Type B pancreatic cell (in vitro differentiated cells): ENCODE data around the gene NGEF. TPM values are rescaled to one million over a fixed set of nuclear protein-coding genes. Genes with fewer than 3 reads are reported as not detected.

ENCODE experiments used
- DNase-seq: peaks from one replicate; pipeline ENCODE4 v3.0.0; 2021; ENCODE audit warnings: mixed read lengths; ENCODE audit not compliant: unreplicated experiment; ENCODE audit errors: extremely low spot score
- H3K27ac Mint-ChIP-seq: 2 replicates; pipeline ENCODE4 v1.8.0; 2021; ENCODE audit warnings: mild to moderate bottlenecking, mixed read lengths
- H3K27me3 Mint-ChIP-seq: 2 replicates; pipeline ENCODE4 v1.8.0; 2021; ENCODE audit warnings: mixed read lengths
- H3K36me3 Mint-ChIP-seq: 2 replicates; pipeline ENCODE4 v1.8.0; 2021; ENCODE audit warnings: mixed read lengths
- H3K4me1 Mint-ChIP-seq: one replicate; pipeline ENCODE4 v1.8.0; 2021; ENCODE audit warnings: mixed read lengths; ENCODE audit not compliant: unreplicated experiment
- H3K4me3 Mint-ChIP-seq: 2 replicates; pipeline ENCODE4 v1.8.0; 2021; ENCODE audit warnings: mild to moderate bottlenecking, mixed read lengths
- H3K9me3 Mint-ChIP-seq: 2 replicates; pipeline ENCODE4 v1.8.0; 2021; ENCODE audit warnings: mixed read lengths
- total RNA-seq: library from RNA; stranded (reverse); gene quantifications from 2 replicates; pipeline ENCODE4 v1.2.1, GENCODE V29; 2021; ENCODE audit warnings: low replicate concordance
- TF ChIP-seq, protein P1 (sequence below): fragments of 200-600 bp; sonication (generic); conservative IDR thresholded peaks from 2 replicates; pipeline ENCODE4 v1.5.0; 2021; ENCODE audit warnings: antibody characterized with exemption, mild to moderate bottlenecking

Gene NGEF
- total RNA-seq, 1 donor from 2014 or later: 20.7 TPM

DNA sequence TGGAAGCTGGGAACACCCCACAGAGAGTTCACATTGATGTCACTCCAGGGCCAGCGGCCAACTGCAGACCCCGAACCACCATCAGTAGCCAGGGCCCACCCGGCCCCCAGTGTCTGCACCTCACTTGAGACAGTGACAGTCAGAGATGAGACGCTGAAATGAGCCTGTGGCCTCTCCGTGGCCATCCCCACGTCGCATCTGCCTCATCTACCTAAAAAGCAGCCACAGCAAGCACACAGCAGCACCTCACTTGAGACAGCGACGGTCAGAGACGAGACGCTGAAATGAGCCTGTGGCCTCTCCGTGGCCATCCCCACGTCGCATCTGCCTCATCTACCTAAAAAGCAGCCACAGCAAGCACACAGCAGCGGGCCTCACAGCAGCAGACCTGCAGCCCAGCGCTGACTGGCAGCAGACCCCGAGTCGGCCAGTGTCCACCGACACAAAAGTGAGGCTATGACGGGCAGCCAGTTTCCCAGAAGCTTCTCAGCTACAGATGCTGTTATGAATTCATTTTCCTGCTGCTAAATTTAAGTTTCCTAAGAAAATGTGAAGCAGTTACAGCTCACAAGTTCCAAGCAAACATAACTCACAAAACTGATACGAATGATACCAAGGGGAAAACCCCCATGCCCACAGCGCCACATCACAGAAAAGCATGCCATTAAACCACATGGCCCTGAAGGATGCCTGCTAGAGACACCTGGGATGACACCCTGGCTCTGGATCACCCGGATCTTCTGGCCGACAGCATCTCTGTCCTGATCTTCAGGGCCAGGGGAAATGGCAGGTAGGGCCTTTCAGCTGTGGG lies 115.3 kb downstream of the NGEF start:
- Mint-ChIP-seq H3K9me3 (no peaks in the 10 kb centered on the region), H3K4me1 (no peaks in the 10 kb centered on the region), H3K4me3 (no peak overlapping the region), H3K36me3 (no peaks in the 10 kb centered on the region), H3K27me3 (no peaks in the 10 kb centered on the region), H3K27ac (no peak overlapping the region)
- DNase-seq: no peak
- TF ChIP-seq, protein P1, sequence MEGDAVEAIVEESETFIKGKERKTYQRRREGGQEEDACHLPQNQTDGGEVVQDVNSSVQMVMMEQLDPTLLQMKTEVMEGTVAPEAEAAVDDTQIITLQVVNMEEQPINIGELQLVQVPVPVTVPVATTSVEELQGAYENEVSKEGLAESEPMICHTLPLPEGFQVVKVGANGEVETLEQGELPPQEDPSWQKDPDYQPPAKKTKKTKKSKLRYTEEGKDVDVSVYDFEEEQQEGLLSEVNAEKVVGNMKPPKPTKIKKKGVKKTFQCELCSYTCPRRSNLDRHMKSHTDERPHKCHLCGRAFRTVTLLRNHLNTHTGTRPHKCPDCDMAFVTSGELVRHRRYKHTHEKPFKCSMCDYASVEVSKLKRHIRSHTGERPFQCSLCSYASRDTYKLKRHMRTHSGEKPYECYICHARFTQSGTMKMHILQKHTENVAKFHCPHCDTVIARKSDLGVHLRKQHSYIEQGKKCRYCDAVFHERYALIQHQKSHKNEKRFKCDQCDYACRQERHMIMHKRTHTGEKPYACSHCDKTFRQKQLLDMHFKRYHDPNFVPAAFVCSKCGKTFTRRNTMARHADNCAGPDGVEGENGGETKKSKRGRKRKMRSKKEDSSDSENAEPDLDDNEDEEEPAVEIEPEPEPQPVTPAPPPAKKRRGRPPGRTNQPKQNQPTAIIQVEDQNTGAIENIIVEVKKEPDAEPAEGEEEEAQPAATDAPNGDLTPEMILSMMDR: no peak

DNA sequence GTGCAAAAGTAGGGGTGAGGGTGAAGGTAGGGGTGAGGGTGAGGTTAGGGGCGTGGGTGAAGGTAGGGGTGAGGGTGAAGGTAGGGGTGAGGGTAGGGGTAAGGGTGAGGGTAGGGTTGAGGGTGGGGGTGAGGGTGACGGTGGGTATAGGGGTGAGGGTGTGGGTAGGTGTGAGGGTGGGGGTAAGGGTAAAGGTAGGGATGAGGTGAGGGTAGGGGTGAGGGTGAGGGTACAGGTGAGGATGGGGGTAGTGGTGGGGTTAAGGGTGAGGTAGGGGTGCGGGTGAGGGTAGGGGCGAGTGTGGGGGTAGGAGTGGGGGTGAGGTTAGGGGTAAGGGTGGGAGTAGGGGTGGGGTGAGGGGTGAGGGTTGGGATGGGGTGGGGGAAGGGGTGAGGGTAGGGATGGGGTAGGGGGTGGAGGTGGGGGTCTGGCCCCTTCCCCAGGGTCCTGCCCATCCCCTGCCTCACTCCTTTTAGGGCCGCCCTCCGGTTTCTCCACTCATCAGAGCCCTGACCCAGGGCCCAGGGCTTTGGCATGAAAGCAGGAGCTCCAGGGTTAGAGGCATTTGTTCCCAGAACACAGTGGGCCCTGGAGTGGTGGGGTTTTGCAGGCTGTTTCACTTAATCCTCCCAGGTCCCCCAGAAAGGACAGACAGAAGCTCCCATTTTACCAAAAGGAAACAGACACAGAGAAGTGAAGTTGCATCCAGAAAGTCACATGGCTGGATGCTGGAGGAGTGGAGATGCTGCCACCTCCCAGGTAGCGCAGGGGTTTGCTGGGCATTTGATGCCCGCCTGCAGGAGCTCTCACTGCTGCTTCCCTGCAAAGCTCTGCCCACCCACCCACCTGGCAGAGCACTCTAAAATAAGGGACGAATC lies 116.1 kb downstream of the NGEF start:
- Mint-ChIP-seq H3K9me3 (no peaks in the 10 kb centered on the region), H3K27ac (no peak overlapping the region), H3K27me3 (no peaks in the 10 kb centered on the region), H3K36me3 (no peaks in the 10 kb centered on the region), H3K4me1 (no peaks in the 10 kb centered on the region), H3K4me3 (no peak overlapping the region)
- TF ChIP-seq, protein P1: no peak
- DNase-seq: no peak

DNA sequence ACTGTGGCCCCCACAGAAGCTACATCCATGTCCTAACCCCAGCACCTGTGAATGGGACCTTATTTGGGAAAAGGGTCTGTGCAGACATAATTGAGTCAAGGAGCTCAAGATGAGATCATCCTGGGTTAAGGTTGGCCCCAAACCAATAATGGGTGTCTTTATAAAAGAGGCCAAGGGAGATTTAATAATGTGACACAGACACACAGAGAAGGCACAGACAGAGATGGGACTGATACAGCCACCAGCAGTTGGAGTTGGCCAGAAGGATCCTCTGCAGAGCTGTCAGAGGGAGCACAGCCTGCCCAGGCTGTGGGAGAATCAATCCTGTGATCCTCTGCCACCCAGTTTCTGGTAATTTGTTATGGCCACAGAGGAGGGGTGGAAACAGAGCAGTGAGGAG lies 116.9 kb downstream of the NGEF start:
- no peak overlapping the region for H3K27ac Mint-ChIP-seq
- no peaks in the 10 kb centered on the region for H3K27me3 Mint-ChIP-seq
- TF ChIP-seq, protein P1: no peak
- H3K9me3 Mint-ChIP-seq: no peaks in the 10 kb centered on the region
- H3K4me1 Mint-ChIP-seq: peaks cover 2% of the 10 kb centered on the region
- H3K36me3 Mint-ChIP-seq: no peaks in the 10 kb centered on the region
- no peak overlapping the region for H3K4me3 Mint-ChIP-seq
- DNase-seq: no peak

DNA sequence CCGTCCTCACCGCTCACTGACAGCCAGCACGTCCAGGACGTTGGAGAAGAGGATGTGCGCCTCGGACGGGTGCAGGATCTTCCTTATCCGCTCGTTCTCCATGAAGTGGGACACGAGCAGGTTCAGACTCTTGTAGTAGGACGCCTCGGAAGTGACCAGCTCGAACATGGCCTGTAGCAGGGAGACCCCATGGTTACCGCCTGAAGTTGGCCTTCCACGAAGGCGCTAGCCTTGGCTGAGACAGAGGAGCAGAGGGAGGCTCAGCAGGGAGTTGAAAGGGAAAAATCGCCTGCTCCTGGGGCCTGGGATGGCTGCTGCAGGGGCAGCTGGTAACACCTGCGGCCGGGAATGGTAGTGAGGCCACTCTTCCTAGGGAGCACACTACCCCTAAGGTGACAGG lies 118.3 kb downstream of the NGEF start:
- H3K27ac Mint-ChIP-seq: no peak overlapping the region
- DNase-seq: peak; percentile 58
- TF ChIP-seq, protein P1: no peak
- no peaks in the 10 kb centered on the region for H3K9me3 Mint-ChIP-seq
- H3K4me1 Mint-ChIP-seq: peaks cover 11% of the 10 kb centered on the region
- H3K36me3 Mint-ChIP-seq: no peaks in the 10 kb centered on the region
- no peaks in the 10 kb centered on the region for H3K27me3 Mint-ChIP-seq
- H3K4me3 Mint-ChIP-seq: no peak overlapping the region

DNA sequence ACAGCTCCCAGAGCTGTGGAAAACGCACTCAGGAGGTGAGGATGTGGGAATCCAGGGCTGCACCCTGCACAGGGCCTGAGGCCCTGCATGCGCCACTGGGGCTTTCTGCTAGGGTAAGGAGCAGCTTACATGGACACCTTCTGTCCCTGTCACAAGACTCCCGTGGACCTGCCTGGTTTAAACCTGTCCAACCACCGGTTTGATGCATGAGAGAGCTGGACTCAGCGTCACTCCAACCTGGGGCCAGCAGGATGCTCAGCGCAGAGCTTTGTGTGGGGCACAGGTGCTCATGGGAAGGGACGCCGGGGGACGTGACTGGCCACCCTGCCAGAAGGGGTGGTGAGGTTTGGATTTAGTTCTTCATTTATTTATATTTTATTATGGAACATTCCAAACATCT lies 118.8 kb downstream of the NGEF start:
- Mint-ChIP-seq H3K27me3 (no peaks in the 10 kb centered on the region), H3K9me3 (no peaks in the 10 kb centered on the region), H3K27ac (no peak overlapping the region), H3K4me1 (peaks cover 11% of the 10 kb centered on the region), H3K36me3 (no peaks in the 10 kb centered on the region), H3K4me3 (no peak overlapping the region)
- TF ChIP-seq, protein P1: no peak
- peak; percentile 51 for DNase-seq
